ENCODE measurements around the gene EXOC6B. TPM values are rescaled to one million over a fixed set of nuclear protein-coding genes. Genes with fewer than 3 reads are reported as not detected.

EXOC6B gene
- total RNA-seq, 1 donor from 2014 or later = 32.2 TPM

DNA sequence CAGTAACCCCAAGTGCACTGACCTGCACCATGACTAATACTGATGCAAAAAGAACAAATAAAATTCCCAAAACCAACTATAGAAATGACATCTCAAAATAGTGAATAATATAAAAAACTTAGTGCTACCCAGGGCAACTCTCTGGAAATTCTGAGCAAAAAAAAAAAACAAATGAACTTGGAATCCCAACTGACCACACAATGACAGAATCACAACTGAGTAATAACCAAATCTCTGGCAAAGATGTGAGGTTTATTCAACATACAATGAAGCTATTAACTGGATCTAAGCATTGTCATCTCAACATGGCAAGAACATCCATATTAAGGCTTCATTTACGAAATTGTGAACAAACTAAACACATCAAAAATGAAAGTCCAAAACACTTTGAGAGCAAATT lies 22.7 kb downstream of the EXOC6B start:
- no peak for DNase-seq (ENCODE audit: low spot score)
- Mint-ChIP-seq H3K9me3 (ENCODE audit: low read depth) (peaks cover 7% of the 10 kb centered on the region), H3K4me3 (ENCODE audit: unreplicated experiment) (no peak overlapping the region), H3K4me1 (ENCODE audit: low read depth) (peaks cover 11% of the 10 kb centered on the region), H3K36me3 (ENCODE audit: low read depth) (peaks cover 4% of the 10 kb centered on the region), H3K27me3 (ENCODE audit: low read depth) (no peaks in the 10 kb centered on the region), H3K27ac (ENCODE audit: unreplicated experiment) (peak overlapping the region; percentile 14)
- TF ChIP-seq CTCF (IDR thresholded peaks at IDR 0.05) = no peak

DNA sequence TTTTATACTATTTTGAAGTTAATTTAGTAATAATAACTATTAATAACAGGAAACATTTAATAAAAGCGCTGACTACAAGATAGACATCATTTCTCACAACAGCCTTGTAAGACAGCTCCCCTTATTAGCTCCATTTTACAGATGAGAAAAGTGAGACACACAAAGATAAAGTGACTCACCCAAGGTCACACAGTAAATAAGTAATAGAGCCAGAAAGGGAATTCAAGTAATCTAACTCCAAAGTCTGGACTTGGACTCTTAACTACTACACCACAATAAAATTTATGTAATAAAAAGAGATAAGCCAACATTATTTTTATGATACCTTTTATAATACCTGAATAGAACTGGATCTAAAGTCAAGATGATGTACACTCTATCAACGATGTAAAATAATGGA lies 25.3 kb downstream of the EXOC6B start:
- no peak for TF ChIP-seq CTCF (IDR thresholded peaks at IDR 0.05)
- Mint-ChIP-seq H3K36me3 (ENCODE audit: low read depth) (no peaks in the 10 kb centered on the region), H3K27me3 (ENCODE audit: low read depth) (no peaks in the 10 kb centered on the region), H3K4me1 (ENCODE audit: low read depth) (peaks cover 19% of the 10 kb centered on the region), H3K4me3 (ENCODE audit: unreplicated experiment) (no peak overlapping the region), H3K9me3 (ENCODE audit: low read depth) (no peaks in the 10 kb centered on the region), H3K27ac (ENCODE audit: unreplicated experiment) (no peak overlapping the region)
- no peak for DNase-seq (ENCODE audit: low spot score)

DNA sequence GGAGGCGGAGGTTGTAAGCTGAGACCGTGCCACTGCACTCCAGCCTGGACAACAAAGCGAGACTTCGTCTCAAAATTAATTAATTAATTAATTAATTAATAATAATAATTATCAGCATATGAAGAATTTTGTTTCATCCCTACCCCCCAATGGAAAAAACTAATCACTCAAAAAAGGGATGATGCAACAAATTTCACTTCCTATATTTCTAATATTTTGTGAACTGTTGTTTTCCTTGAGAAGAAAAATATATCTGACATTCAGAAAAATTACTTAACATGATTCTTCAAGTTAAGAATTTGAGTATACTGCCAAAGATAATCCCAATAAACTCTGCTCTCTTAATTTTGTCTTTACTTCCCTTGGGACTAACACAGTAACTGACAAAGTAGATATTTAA lies 28.1 kb downstream of the EXOC6B start:
- no peak for DNase-seq (ENCODE audit: low spot score)
- H3K36me3 Mint-ChIP-seq (ENCODE audit: low read depth) = no peaks in the 10 kb centered on the region
- TF ChIP-seq CTCF (IDR thresholded peaks at IDR 0.05) = no peak
- H3K4me1 Mint-ChIP-seq (ENCODE audit: low read depth) = peaks cover 29% of the 10 kb centered on the region
- no peaks in the 10 kb centered on the region for H3K9me3 Mint-ChIP-seq (ENCODE audit: low read depth)
- no peaks in the 10 kb centered on the region for H3K27me3 Mint-ChIP-seq (ENCODE audit: low read depth)
- no peak overlapping the region for H3K4me3 Mint-ChIP-seq (ENCODE audit: unreplicated experiment)
- no peak overlapping the region for H3K27ac Mint-ChIP-seq (ENCODE audit: unreplicated experiment)

DNA sequence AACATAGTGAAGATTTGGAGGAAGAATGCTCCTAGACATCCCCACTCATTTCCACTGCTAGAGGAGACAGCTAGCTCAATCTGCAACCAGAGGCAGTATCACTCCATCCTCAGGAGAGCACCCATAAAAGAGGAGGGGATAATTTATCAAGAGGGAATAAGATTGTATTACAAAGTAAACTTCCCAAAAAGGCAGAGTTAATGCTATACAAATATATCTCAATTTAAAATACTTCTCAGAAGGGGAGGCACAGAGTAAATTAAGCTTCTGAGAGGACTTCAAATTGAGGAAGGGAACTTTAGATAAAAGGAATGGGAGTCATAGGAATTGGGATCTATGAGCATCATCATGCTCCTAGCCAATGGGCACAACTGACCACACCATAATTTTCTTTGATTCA lies 29.1 kb downstream of the EXOC6B start:
- no peak overlapping the region for H3K4me3 Mint-ChIP-seq (ENCODE audit: unreplicated experiment)

GRCh38 chr2:72794572-72794971 lies 31.3 kb downstream of the EXOC6B start:
- Mint-ChIP-seq H3K4me1 (ENCODE audit: low read depth) (peaks cover 29% of the 10 kb centered on the region), H3K27me3 (ENCODE audit: low read depth) (no peaks in the 10 kb centered on the region), H3K36me3 (ENCODE audit: low read depth) (no peaks in the 10 kb centered on the region), H3K27ac (ENCODE audit: unreplicated experiment) (peak overlapping the region; percentile 83), H3K4me3 (ENCODE audit: unreplicated experiment) (no peak overlapping the region), H3K9me3 (ENCODE audit: low read depth) (no peaks in the 10 kb centered on the region)
- DNase-seq (ENCODE audit: low spot score) = no peak
- no peak for TF ChIP-seq CTCF (IDR thresholded peaks at IDR 0.05)

More for the DNA sequence above, 29.1 kb downstream of the EXOC6B start:
- Mint-ChIP-seq H3K4me1 (ENCODE audit: low read depth) (peaks cover 29% of the 10 kb centered on the region), H3K27ac (ENCODE audit: unreplicated experiment) (no peak overlapping the region), H3K27me3 (ENCODE audit: low read depth) (no peaks in the 10 kb centered on the region), H3K36me3 (ENCODE audit: low read depth) (no peaks in the 10 kb centered on the region), H3K9me3 (ENCODE audit: low read depth) (no peaks in the 10 kb centered on the region)
- no peak for TF ChIP-seq CTCF (IDR thresholded peaks at IDR 0.05)
- no peak for DNase-seq (ENCODE audit: low spot score)

Measured in chondrocyte (in vitro differentiated cells).